HG03439 (cell line): Measurements from ENCODE around the gene FASN.

Experiments used
- ATAC-seq: cut with Tn5 transposase; IDR thresholded peaks from one replicate; pipeline ENCODE4 v1.9.1; 2021; ENCODE audit warnings: mild to moderate bottlenecking, moderate library complexity; ENCODE audit not compliant: unreplicated experiment

Gene FASN

DNA sequence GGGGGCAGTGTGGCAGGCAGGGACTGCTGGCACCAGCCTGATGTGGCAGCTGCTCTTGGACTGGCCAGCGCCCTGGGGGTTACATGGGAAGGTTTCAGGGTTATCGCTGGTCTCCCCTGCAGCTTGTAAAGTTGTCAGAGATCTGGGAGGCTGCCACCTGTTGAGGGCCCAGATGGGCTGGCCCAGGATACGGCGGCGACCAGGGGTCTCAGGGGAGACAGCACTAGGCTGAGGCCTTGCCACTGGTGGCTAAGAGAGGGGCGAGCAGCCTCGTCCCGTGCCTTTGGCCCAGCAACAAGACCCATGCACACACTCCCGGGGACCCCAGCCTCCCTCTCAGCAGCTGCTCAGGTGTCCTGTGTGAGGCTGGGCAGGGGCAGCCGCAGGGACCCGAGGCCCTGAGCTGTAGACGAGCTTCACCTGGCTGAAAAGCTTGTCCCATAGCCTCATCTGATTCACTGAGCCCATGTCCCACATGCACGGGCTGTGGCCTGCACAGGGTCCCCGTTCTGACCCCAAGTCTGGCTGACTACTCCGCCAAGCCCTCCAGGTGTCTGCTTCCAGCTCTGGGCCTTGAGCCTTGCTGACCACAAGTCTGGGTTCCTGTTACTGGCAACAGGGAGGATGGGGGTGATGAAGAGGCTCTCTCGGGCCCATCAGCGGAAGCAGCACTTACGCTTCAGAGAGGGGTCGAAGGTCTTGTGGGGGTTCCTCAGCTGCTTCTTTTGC is 38.6 kb downstream of the FASN start:
- no peak for ATAC-seq

DNA sequence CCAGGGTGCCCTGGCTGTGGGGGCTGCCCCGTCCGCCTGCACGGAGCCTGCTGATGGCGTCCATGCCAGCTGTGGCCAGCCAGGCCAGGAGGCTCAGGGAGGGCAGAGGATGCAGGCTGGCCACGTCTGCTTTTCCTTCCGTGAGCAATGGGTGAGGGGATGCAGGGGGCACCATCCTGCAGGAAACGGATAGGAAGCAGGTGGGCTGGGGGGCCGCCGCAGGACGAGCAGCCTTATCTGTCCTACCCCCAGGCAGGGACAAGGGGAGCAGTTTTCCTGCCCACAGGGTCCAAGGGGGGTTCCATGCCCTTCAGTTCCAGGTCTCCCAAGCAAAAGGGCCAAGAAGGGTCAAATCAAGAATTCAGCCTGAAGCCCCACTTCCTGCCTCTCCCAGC is 39.2 kb downstream of the FASN start:
- ATAC-seq, result no peak

- ATAC-seq, result no peak
These were observed 39.7 kb downstream of the FASN start for GRCh38 chr17:82058230-82058854.

GRCh38 chr17:82056729-82057621 is 41.1 kb downstream of the FASN start:
- no peak for ATAC-seq

- ATAC-seq, result no peak
These were observed 41.9 kb downstream of the FASN start for GRCh38 chr17:82055965-82056728.

GRCh38 chr17:82055023-82055964 is 42.7 kb downstream of the FASN start:
- ATAC-seq, result no peak

DNA sequence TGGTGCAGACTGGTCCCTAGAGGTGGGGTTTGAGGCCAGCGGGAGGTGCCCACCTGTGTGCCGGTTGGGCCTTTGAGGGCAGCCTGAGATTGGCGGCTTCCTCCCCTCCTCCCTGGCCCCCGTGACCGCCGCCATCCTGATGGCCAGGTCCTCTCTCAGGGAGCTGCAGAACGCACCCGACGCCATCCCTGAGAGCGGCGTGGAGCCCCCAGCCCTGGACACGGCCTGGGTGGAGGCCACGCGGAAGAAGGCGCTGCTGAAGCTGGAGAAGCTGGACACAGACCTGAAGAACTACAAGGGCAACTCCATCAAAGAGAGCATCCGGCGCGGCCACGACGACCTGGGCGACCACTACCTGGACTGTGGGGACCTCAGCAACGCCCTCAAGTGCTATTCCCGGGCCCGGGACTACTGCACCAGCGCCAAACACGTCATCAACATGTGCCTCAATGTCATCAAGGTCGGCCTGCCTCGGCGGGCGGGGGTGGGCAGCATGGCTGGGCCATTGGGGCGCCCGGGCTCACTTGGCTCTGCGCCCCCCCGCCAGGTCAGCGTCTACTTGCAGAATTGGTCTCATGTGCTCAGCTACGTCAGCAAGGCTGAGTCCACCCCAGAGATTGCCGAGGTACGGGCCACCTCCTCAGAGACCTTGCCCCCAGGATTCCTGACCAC is 43.5 kb downstream of the FASN start:
- no peak for ATAC-seq

- no peak for ATAC-seq
These were observed 44.3 kb downstream of the FASN start for GRCh38 chr17:82053556-82054263.

GRCh38 chr17:82053130-82053529 is 44.9 kb downstream of the FASN start:
- no peak for ATAC-seq

DNA sequence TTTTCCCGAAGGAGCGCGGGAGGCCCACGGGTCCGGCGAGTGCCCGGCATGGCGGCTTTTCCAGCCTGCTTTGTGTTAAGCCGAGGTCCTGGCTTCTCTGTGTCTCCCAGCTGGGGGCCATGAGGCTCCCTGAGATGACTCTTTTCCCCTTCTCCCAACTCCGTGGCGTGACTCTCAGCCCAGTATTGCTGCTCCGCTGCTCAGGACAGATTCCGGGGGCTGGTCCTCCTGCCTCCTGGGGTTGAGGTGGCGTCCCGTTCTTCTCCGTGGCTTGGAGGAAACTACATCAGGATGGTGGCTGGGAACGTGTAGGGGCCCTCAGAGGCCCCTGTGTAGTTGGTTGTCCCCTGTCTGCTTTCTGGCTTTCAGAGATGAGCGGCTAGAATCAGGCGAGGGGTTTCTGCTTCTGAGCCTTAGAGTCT is 45.4 kb downstream of the FASN start:
- no peak for ATAC-seq

GRCh38 chr17:82051776-82052637 is 46.0 kb downstream of the FASN start, which contains the start of the genes GPS1 and RFNG:
Gene GPS1, plus strand, starts transcription at chr17:82051898. Its CDS starts 34 bp downstream, at chr17:82051932.
Gene RFNG, minus strand, starts transcription at chr17:82051811. Its CDS starts 45 bp downstream, at chr17:82051766.
- no peak for ATAC-seq

DNA sequence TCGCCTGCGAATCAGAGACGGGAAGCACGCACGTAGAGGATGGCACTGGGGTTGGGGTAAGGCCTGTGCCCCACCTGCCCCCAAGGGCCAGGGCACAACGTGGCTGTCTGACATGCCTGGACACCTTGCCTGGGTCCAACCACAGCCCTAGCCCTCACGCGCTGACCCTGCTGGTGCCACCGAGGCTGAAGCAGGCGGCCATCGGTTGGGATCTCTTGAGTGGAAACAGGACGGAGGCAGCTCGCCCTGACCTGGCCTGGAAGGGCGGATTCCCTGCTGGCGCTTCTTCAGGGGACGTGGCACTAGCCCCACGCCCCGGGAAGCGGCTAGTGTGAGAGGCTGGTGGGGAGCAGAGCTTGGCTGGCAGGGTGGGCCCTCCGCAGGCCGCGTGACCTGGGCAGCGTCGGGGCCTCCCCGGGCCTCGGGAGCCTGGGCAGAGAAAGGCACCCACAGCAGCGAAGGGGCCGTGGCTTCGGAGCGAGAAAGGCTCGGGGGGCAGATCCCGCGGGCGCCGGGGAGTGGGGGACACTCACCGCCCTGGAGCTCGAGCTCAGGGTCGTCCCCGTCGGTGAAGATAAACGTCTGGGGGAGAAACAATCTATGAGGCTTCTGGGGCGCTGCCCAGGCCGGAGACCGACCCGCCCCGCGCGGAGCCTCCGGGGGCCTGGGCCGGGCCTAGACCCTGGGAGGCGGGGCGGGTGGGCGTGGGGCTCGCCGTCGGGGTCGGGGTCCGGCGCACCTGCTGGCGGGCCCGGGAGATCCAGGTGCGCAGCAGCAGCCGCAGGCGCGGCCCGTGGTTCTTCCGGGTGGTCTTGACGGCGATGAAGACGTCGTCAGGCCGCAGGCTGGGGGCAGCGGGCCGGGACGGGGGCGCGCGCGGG is 47.0 kb downstream of the FASN start:
- ATAC-seq, result no peak

DNA sequence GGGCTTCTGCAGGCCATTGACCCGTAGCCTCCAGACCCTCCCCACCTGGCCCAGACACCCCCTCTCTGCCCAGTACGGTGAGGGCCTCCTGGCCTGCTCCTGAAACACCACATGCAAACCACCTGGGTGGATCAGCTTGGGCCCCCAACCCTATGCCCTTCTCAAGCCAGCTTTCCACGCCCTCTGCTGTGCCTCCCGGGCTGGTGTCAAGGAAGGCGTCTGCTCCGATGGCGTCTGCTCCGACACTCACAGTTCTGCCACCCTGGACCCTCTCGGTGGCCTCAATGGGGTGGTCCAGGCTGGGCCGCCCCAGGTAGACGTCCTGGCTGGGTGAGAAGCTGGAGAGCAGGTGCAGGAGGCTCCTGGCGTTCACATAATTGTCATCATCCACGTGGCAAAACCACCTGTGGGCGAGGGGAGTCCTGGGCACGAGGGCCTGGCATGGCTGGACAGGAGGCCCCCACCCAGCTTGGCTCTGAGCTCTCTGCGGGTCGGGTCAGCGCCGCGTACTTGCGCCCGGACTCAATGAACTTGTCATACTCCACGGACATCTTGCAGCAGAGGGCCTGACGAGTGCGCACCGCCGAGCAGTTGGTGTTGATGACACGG is 47.8 kb downstream of the FASN start:
- ATAC-seq, result no peak

DNA sequence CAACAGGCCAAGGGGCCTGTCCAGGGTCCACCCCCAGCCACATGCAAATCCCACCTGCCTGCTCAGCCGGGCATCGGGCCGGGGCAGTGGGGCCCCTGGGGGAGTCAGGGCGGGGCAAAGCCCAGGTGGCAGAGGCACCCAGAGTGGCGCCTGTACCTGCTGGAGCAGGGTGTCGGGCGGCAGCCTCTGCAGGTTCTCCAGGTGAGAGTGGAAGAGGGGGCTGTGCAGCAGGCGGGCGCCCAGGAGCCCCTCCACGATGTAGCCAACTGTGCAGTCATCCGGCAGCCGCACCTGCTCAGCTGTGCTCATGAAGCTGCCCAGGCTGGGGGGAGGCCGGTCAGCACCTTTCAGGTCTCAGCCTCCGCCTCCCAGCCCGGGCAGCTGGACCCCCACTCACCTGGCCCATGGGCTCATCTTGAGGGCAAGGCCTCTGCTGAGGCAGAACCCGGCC is 48.5 kb downstream of the FASN start:
- no peak for ATAC-seq

GRCh38 chr17:82049106-82049505 is 48.9 kb downstream of the FASN start:
- no peak for ATAC-seq

GRCh38 chr17:82048571-82048971 is 49.5 kb downstream of the FASN start:
- no peak for ATAC-seq
